OCI-LY1 (cell line): ENCODE data around the gene CHCHD3.

Experiments
- H2AFZ ChIP-seq: fragments of 200-600 bp; sonication (generic), shearing (Covaris generic); 2 replicates; pipeline ENCODE4 v1.6.0; 2014; ENCODE audit warnings: antibody characterized with exemption, mild to moderate bottlenecking, low read length
- H3F3A ChIP-seq: fragments of 200-600 bp; sonication (generic), shearing (Covaris generic); 2 replicates; pipeline ENCODE4 v1.6.0; 2014; ENCODE audit warnings: mild to moderate bottlenecking, antibody characterized with exemption, low read length, moderate library complexity; ENCODE audit not compliant: insufficient read depth
- H3K27ac ChIP-seq: fragments of 200-600 bp; sonication (generic); 2 replicates; pipeline ENCODE4 v1.5.1; 2014; ENCODE audit warnings: low read length, mixed run types, mild to moderate bottlenecking, low read depth; ENCODE audit not compliant: poor library complexity, severe bottlenecking
- H3K27me3 ChIP-seq: fragments of 200-600 bp; sonication (generic); 2 replicates; pipeline ENCODE4 v1.6.0; 2014; ENCODE audit warnings: antibody characterized with exemption, mild to moderate bottlenecking, low read length, moderate library complexity; ENCODE audit not compliant: insufficient read depth
- H3K36me3 ChIP-seq: fragments of 200-600 bp; sonication (generic); 2 replicates; pipeline ENCODE4 v1.6.1; 2014; ENCODE audit warnings: mild to moderate bottlenecking, antibody characterized with exemption, low read length, moderate library complexity, mixed read lengths; ENCODE audit not compliant: insufficient read depth
- H3K4me1 ChIP-seq: fragments of 200-600 bp; sonication (generic); 2 replicates; pipeline ENCODE4 v1.5.1; 2014; ENCODE audit warnings: mild to moderate bottlenecking, low read length, moderate library complexity; ENCODE audit not compliant: insufficient read depth, severe bottlenecking
- H3K4me2 ChIP-seq: fragments of 200-600 bp; sonication (generic), shearing (Covaris generic); 2 replicates; pipeline ENCODE4 v1.6.1; 2014; ENCODE audit warnings: low read length
- H3K4me3 ChIP-seq: fragments of 200-600 bp; sonication (generic); 2 replicates; pipeline ENCODE4 v1.5.1; 2014; ENCODE audit warnings: low read length, low read depth, mild to moderate bottlenecking, mixed read lengths; ENCODE audit not compliant: poor library complexity, severe bottlenecking
- H3K79me2 ChIP-seq: fragments of 200-600 bp; shearing (Covaris generic); 2 replicates; pipeline ENCODE4 v1.6.1; 2016; ENCODE audit warnings: mixed run types, low read length, mixed read lengths; ENCODE audit not compliant: insufficient read depth
- H3K9ac ChIP-seq: fragments of 200-600 bp; sonication (generic), shearing (Covaris generic); 2 replicates; pipeline ENCODE4 v1.6.1; 2014; ENCODE audit warnings: mild to moderate bottlenecking, low read length, mixed read lengths
- H3K9me2 ChIP-seq: fragments of 200-600 bp; sonication (generic), shearing (Covaris generic); 2 replicates; pipeline ENCODE4 v1.6.1; 2014; ENCODE audit warnings: low read depth, mild to moderate bottlenecking, low read length, mixed read lengths
- H3K9me3 ChIP-seq: fragments of 200-600 bp; shearing (Covaris generic); 2 replicates; pipeline ENCODE4 v1.6.1; 2014; ENCODE audit warnings: low read length, mixed read lengths
- H4K20me1 ChIP-seq: fragments of 200-600 bp; sonication (generic), shearing (Covaris generic); 2 replicates; pipeline ENCODE4 v1.6.0; 2016; ENCODE audit warnings: mild to moderate bottlenecking, low read length; ENCODE audit not compliant: insufficient read depth
- EZH2 ChIP-seq: fragments of 200-600 bp; sonication (generic), shearing (Covaris generic); IDR thresholded peaks from 2 replicates; pipeline ENCODE4 v1.8.0; 2017; ENCODE audit warnings: borderline replicate concordance, mixed run types, mild to moderate bottlenecking, antibody characterized with exemption, low read length, moderate library complexity, mixed read lengths
- TF ChIP-seq, protein P1 (sequence below): fragments of 200-600 bp; sonication (generic), shearing (Covaris generic); IDR thresholded peaks from 2 replicates; pipeline ENCODE4 v1.5.1; 2017; ENCODE audit warnings: mild to moderate bottlenecking, antibody characterized with exemption, low read length, moderate library complexity, mixed read lengths

Gene CHCHD3

DNA sequence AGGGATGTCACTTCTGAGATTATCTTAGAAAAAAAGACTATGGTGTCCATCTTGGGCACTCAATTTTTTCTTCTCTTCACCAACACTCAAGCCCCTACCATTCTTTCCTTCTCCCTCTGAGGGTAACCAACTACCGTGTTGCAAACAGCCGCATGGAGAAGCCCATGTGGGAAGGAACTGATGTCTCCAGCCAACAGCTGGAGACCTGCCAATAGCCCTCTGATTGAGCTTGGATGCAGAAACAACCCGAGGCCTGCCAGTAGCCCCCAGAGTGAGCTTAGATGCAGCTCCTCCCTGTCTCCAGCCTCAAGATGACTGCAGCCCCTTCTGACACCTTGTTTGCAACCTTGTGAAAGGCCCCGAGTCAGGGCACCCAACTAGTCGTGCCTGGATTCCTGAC is 36.4 kb upstream of the CHCHD3 start:
- Histone ChIP-seq H3K27ac (no peak overlapping the region), H3K27me3 (no peaks in the 10 kb centered on the region), H3K36me3 (no peaks in the 10 kb centered on the region), H2AFZ (no peak overlapping the region), H3K9me2 (no peaks in the 10 kb centered on the region), H3K4me2 (no peak overlapping the region), H3K4me3 (no peak overlapping the region), H3K9me3 (no peaks in the 10 kb centered on the region), H4K20me1 (no peaks in the 10 kb centered on the region), H3K9ac (no peak overlapping the region), H3K4me1 (no peaks in the 10 kb centered on the region), H3F3A (no peaks in the 10 kb centered on the region), H3K79me2 (no peaks in the 10 kb centered on the region)
- no peak for TF ChIP-seq EZH2
- TF ChIP-seq, protein P1, sequence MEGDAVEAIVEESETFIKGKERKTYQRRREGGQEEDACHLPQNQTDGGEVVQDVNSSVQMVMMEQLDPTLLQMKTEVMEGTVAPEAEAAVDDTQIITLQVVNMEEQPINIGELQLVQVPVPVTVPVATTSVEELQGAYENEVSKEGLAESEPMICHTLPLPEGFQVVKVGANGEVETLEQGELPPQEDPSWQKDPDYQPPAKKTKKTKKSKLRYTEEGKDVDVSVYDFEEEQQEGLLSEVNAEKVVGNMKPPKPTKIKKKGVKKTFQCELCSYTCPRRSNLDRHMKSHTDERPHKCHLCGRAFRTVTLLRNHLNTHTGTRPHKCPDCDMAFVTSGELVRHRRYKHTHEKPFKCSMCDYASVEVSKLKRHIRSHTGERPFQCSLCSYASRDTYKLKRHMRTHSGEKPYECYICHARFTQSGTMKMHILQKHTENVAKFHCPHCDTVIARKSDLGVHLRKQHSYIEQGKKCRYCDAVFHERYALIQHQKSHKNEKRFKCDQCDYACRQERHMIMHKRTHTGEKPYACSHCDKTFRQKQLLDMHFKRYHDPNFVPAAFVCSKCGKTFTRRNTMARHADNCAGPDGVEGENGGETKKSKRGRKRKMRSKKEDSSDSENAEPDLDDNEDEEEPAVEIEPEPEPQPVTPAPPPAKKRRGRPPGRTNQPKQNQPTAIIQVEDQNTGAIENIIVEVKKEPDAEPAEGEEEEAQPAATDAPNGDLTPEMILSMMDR: no peak

DNA sequence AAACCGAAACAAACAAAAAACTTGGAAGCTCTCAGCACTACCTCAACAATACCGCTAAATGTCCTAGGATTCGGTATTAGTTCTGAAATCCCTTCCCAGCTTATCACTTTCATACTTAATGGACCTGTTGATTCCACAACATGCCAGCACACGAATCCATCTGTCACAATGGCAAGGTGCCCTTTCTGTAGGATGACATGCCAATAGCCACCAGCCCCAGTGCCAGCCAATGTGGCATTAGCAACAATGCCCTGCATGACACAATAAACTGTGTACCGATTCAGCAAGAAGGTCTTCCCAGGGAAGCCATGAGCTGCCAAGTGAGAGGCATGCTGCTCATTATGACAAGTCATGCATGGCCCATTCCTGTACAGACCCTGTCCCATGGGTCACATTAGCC is 35.6 kb upstream of the CHCHD3 start:
- H3K9ac ChIP-seq: no peak overlapping the region
- no peak overlapping the region for H3K4me3 ChIP-seq
- H3K27me3 ChIP-seq: no peaks in the 10 kb centered on the region
- H3K9me2 ChIP-seq: no peaks in the 10 kb centered on the region
- no peaks in the 10 kb centered on the region for H3K4me1 ChIP-seq
- no peak for TF ChIP-seq EZH2
- TF ChIP-seq, protein P1: no peak
- H3K79me2 ChIP-seq: no peaks in the 10 kb centered on the region
- no peak overlapping the region for H3K4me2 ChIP-seq
- no peaks in the 10 kb centered on the region for H4K20me1 ChIP-seq
- H2AFZ ChIP-seq: no peak overlapping the region
- no peak overlapping the region for H3K27ac ChIP-seq
- no peaks in the 10 kb centered on the region for H3K36me3 ChIP-seq
- no peaks in the 10 kb centered on the region for H3F3A ChIP-seq
- no peaks in the 10 kb centered on the region for H3K9me3 ChIP-seq

DNA sequence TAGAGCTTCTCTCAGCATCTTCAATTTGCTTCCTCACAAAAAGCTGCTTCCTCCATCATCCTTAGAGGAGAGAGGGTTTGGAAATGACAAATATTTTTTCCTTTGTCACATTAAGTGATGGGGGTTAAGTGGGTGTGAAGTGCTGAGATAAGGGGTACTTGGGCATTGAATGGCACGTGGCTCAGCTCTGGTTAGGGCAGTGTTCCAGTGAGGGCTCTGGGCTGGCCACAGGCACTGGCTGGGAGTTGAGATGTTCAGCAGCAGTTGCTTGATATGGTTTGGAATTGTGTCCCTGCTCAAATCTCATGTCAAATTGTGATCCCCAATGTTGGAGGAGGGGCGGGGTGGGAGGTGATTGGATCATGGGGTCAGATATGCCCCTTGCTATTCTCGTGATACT is 33.7 kb upstream of the CHCHD3 start:
- H3K4me2 ChIP-seq: no peak overlapping the region
- no peak overlapping the region for H3K4me3 ChIP-seq
- TF ChIP-seq, protein P1: no peak
- no peak for TF ChIP-seq EZH2
- no peaks in the 10 kb centered on the region for H3K27me3 ChIP-seq
- H3K79me2 ChIP-seq: no peaks in the 10 kb centered on the region
- H3K36me3 ChIP-seq: no peaks in the 10 kb centered on the region
- no peaks in the 10 kb centered on the region for H3K4me1 ChIP-seq
- no peak overlapping the region for H3K9ac ChIP-seq
- no peaks in the 10 kb centered on the region for H3F3A ChIP-seq
- H4K20me1 ChIP-seq: no peaks in the 10 kb centered on the region
- H3K9me3 ChIP-seq: peaks cover under 1% of the 10 kb centered on the region; the same call in 1 of the 2 replicates
- H2AFZ ChIP-seq: no peak overlapping the region
- H3K27ac ChIP-seq: no peak overlapping the region
- H3K9me2 ChIP-seq: no peaks in the 10 kb centered on the region
